ENCODE data around the gene GRIK3. TPM values are rescaled to one million over a fixed set of nuclear protein-coding genes. Genes with fewer than 3 reads are reported as not detected.

Gene GRIK3
- total RNA-seq, 2 experiments from 2014 or later: 16.3 to 55.0 TPM

- Histone ChIP-seq H3K36me3 (ENCODE audit: insufficient read depth, low read length) (no peaks in the 10 kb centered on the region), H3K4me3 (ENCODE audit: low read depth, low read length, poor library complexity, severe bottlenecking) (no peak overlapping the region), H3K4me1 (ENCODE audit: insufficient read depth, low read length, poor library complexity, severe bottlenecking) (peaks cover 4% of the 10 kb centered on the region), H3K4me2 (ENCODE audit: low read length) (no peak overlapping the region), H2AFZ (ENCODE audit: low read length) (no peak overlapping the region), H3K9me2 (ENCODE audit: insufficient read depth, low read length) (no peaks in the 10 kb centered on the region), H3K9me3 (ENCODE audit: low read length) (no peaks in the 10 kb centered on the region), H3K27ac (ENCODE audit: low read depth, low read length, poor library complexity, severe bottlenecking) (no peak overlapping the region), H3K79me2 (ENCODE audit: insufficient read depth, low read depth, low read length) (no peaks in the 10 kb centered on the region), H4K20me1 (ENCODE audit: insufficient read depth, low read length) (no peaks in the 10 kb centered on the region)
- no peak for TF ChIP-seq CTCF (conservative IDR thresholded peaks at IDR 0.05; ENCODE audit: low read length)
- TF ChIP-seq EZH2phosphoT487 (IDR thresholded peaks at IDR 0.05; ENCODE audit: borderline replicate concordance, low read depth, low read length): no peak
- intact Hi-C loops (cut with micrococcal nuclease; ENCODE audit: unreplicated experiment): no loop called here
- POLR2A ChIA-PET: no interaction called here
- DNase-seq (ENCODE audit: low spot score): no peak
- CTCF ChIA-PET (ENCODE audit: unreplicated experiment): interaction anchor here (0.6 kb wide), 1 partner anchor 265 kb away, joined by 5 read pairs; no protein-coding TSS in a partner anchor
- BruUV-seq (replicated peaks): no TSS peak
These were observed 280.9 kb downstream of the GRIK3 start for GRCh38 chr1:36753451-36753850.

- Histone ChIP-seq H3K79me2 (ENCODE audit: insufficient read depth, low read depth, low read length) (no peaks in the 10 kb centered on the region), H2AFZ (ENCODE audit: low read length) (no peak overlapping the region), H3K4me2 (ENCODE audit: low read length) (no peak overlapping the region), H3K36me3 (ENCODE audit: insufficient read depth, low read length) (no peaks in the 10 kb centered on the region), H3K4me1 (ENCODE audit: insufficient read depth, low read length, poor library complexity, severe bottlenecking) (peaks cover 4% of the 10 kb centered on the region), H4K20me1 (ENCODE audit: insufficient read depth, low read length) (no peaks in the 10 kb centered on the region), H3K9me3 (ENCODE audit: low read length) (no peaks in the 10 kb centered on the region), H3K9me2 (ENCODE audit: insufficient read depth, low read length) (no peaks in the 10 kb centered on the region), H3K4me3 (ENCODE audit: low read depth, low read length, poor library complexity, severe bottlenecking) (no peak overlapping the region), H3K27ac (ENCODE audit: low read depth, low read length, poor library complexity, severe bottlenecking) (no peak overlapping the region)
- TF ChIP-seq EZH2phosphoT487 (IDR thresholded peaks at IDR 0.05; ENCODE audit: borderline replicate concordance, low read depth, low read length) (no peak), CTCF (conservative IDR thresholded peaks at IDR 0.05; ENCODE audit: low read length) (no peak)
- ChIA-PET POLR2A (no interaction called here), CTCF (ENCODE audit: unreplicated experiment) (interaction anchor here (0.6 kb wide), 1 partner anchor 265 kb away, joined by 5 read pairs; no protein-coding TSS in a partner anchor)
- intact Hi-C loops (cut with micrococcal nuclease; ENCODE audit: unreplicated experiment): no loop called here
- no peak for DNase-seq (ENCODE audit: low spot score)
- BruUV-seq (replicated peaks): no TSS peak
These were observed 281.4 kb downstream of the GRIK3 start for GRCh38 chr1:36752891-36753361.

GRCh38 chr1:36752431-36752830 lies 281.9 kb downstream of the GRIK3 start:
- intact Hi-C loops (cut with micrococcal nuclease; ENCODE audit: unreplicated experiment): no loop called here
- H3K36me3 ChIP-seq (ENCODE audit: insufficient read depth, low read length): no peaks in the 10 kb centered on the region
- no peak overlapping the region for H2AFZ ChIP-seq (ENCODE audit: low read length)
- no TSS peak for BruUV-seq (replicated peaks)
- CTCF ChIA-PET (ENCODE audit: unreplicated experiment): no interaction called here
- no peaks in the 10 kb centered on the region for H3K9me3 ChIP-seq (ENCODE audit: low read length)
- H3K4me1 ChIP-seq (ENCODE audit: insufficient read depth, low read length, poor library complexity, severe bottlenecking): peaks cover 4% of the 10 kb centered on the region
- no peak for TF ChIP-seq CTCF (conservative IDR thresholded peaks at IDR 0.05; ENCODE audit: low read length)
- TF ChIP-seq EZH2phosphoT487 (IDR thresholded peaks at IDR 0.05; ENCODE audit: borderline replicate concordance, low read depth, low read length): no peak
- DNase-seq (ENCODE audit: low spot score): no peak
- POLR2A ChIA-PET: no interaction called here
- no peak overlapping the region for H3K27ac ChIP-seq (ENCODE audit: low read depth, low read length, poor library complexity, severe bottlenecking)
- H4K20me1 ChIP-seq (ENCODE audit: insufficient read depth, low read length): no peaks in the 10 kb centered on the region
- H3K4me2 ChIP-seq (ENCODE audit: low read length): no peak overlapping the region
- no peaks in the 10 kb centered on the region for H3K9me2 ChIP-seq (ENCODE audit: insufficient read depth, low read length)
- H3K4me3 ChIP-seq (ENCODE audit: low read depth, low read length, poor library complexity, severe bottlenecking): no peak overlapping the region
- no peaks in the 10 kb centered on the region for H3K79me2 ChIP-seq (ENCODE audit: insufficient read depth, low read depth, low read length)

Data from OCI-LY7 (cell line).